Fibroblast of skin of left quadriceps (primary cell): Measurements from ENCODE around the gene CA5B.
"Not testable (repeated sequence)": the region's sequence is repeated elsewhere in the genome, so short reads cannot be mapped to it uniquely, and the experiment has no call there.

ENCODE experiments used
- DNase-seq, 2 experiments: peaks; one replicate each; pipeline ENCODE4 v3.0.0-alpha.2; 2013; ENCODE audit warnings: low read depth in 2 of 2

The CA5B gene

DNA sequence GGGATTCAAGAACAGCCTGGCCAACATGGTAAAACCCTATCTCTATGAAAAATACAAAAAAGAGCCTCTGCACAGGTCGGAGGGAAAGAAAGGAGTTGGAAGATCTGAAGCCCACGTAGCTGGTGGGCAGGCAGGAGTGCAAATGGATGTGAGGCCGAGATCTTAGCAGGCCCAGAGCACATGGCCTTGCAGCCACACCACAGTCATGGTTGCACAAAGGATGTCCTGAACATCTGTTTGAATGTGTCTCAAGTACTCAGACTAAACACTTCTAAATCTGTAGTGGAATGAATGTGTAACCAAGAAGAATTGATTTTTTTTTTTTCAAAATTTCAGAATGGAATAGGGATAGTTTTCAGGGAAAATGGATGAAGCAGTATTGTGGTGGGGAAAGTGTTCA lies 10.8 kb downstream of the CA5B start:
- DNase-seq = no peak

DNA sequence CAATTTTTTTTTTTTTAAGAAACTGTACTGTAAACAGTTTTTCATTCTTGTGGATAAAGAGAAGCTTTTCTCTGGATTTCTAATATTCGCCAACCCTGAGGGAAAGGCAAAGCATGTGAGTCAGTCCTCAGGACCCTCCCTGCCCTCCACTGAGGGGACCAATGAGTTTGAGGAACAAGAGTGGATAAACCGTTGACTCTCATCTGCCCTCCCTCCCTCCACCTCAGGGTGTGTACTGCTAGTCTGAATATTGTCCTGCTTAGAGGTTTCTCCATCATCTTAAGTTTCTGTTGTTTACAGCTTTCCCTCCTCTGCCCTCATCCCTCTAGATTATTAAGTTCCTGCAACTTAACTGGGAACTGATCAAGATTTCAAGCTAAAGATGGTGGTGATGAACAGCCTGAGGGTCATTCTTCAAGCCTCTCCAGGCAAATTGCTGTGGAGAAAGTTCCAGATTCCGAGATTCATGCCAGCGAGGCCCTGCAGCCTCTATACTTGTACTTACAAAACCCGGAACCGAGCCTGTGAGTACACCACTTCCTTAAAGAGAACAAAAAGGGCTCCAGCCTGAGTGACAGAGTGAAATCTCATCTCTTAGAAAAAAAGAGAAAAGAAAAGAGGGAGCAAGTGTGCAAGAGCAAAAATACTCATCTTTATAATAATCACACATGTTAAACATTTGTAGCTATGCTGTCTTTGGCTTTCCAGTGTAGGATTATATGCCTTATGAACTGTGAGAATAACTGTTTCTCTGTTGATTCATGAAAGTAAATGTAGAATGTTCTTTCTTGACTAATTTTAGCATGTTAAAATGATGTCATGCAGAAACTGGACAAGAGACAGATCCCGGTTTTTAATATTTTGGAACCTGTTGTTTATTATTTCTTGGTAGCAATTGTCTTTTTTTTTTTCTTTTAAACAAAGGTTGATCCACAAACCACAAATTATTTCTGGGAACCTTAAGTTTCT lies 11.9 kb downstream of the CA5B start:
- no peak for DNase-seq

DNA sequence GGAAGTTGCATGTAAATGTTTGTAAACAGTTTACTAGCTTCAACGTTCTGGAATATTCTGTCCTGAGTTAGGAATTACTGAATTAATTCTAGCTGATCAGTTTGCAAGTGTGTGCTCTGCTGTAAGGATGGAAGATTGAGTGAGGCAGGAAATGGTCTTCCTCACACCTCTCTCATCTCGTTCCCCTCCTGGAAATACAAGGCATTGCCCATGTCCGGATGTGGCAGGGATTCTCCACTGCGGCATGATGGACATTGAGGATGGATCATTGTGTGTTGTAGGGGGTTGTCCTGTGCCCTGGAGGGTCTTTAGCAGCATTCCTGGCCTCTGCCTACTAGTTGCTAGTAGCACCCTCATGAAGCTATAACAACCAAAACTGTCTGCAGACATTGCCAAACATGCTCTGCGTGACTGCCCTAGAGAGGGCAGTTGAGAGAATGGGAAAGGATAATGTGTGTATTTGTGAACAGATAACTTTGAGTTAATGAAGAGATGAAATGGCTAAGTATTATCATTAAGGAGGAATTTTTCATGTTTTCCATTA lies 12.6 kb downstream of the CA5B start:
- no peak for DNase-seq

DNA sequence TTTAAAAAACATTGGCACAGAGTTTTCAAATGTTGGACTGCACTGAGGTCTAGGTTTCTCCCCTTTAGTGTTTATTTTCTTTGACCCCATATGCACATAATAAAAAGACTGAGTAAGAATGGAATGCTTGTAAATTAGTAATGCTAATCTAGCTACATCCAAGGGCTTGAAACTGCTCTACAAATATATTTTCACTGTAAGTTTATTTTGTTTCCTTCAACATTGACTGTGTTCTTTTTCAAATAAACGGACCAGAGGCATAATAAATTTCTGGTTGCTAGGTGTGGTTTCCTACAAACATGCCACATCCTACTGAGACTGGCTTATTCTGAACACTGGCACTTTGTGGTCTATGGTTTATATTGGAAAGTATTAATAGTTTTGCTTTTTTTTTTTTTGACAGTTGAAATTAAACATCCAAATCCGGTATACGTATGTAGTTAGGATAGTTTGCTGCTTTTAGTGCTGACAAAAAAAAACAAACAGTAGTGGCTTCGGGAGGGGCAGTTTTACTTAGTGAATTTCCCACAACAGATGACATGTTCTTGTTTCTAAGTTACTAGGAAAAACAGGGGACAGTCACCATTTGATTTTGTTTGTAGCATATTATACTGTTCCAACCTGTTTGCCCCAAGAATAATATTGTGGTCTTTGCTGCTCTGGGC lies 13.2 kb downstream of the CA5B start:
- DNase-seq = no peak

DNA sequence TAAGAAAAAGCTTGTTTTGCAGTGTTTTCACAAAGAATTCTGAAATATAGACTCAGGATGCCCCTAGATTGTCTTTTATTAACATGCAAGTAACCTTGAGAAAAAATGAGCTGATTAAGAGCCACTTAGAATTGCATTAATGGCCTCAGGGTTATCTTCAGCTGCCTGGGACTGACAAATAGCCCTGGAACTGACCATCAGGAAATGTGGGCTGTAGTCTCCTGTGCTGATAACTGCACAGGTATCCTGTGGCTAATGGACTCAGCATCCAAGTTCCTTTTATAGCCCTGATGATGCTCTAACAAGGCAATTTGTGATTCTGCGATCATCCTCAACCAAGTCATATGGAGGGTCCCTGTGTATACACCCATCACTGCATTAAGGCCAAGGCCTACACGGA lies 17.0 kb downstream of the CA5B start:
- no peak for DNase-seq

DNA sequence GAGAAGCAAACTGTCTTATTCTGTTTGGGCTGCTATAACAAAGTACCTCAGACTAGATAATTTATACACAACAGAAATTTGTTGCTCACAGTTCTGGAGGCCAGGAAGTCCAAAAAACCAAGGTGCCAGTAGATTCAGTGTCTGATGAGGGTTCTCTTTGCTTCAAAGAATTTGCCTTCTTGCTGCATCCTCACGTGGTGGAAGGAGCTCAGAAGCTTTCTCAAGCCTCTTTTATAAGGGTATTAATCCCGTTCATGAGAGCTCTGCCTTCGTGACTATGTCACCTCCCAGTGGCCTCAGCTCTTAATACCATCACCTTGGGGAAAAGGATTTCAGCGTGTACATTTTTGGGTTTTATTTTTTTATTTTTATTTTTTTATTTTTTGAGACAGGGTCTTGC lies 20.1 kb downstream of the CA5B start:
- no peak for DNase-seq

DNA sequence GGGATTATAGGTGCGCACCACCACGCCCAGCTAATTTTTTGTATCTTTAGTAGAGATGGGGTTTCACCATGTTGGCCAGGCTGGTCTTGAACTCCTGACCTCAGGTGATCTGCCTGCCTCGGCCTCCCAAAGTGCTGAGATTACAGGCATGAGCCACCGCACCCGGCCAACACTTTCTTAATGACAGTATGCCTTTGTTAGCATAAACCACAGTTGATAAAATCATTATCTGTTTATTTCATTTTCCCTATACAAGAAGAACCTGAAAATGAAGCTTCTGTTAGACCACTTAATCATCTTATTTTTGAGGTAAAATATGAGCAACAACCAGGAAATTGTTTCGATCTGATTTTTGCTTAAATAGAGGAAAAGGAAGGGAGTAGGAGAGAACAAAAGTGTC lies 21.8 kb downstream of the CA5B start:
- not testable (repeated sequence) for DNase-seq

DNA sequence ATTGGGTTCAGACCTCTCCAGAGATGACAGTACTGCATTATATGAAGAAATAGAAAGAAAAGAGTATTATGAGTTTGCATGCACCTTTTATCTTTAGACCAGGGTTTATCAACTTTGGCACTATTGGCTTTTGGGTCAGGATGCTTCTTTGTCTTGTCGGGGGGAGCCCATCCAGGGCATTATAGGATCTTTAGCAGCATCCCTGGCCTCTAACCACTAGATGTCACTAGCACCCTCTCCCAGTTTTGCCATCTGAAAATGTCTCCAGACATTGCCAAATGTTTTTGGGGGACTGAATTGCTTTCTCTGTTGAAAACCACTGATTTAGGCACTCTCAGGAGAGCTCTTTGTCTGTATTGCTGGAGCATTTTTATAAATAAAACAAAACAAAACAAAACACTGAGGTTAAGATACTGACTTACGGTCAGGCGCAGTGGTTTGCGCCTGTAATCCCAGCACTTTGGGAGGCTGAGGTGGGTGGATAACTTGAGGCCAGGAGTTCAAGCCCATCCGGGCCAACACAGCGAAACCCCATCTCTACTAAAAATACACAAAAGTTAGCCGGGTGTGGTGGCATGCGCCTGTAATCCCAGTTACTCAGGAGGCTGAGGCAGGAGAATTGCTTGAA lies 23.6 kb downstream of the CA5B start:
- no peak for DNase-seq

DNA sequence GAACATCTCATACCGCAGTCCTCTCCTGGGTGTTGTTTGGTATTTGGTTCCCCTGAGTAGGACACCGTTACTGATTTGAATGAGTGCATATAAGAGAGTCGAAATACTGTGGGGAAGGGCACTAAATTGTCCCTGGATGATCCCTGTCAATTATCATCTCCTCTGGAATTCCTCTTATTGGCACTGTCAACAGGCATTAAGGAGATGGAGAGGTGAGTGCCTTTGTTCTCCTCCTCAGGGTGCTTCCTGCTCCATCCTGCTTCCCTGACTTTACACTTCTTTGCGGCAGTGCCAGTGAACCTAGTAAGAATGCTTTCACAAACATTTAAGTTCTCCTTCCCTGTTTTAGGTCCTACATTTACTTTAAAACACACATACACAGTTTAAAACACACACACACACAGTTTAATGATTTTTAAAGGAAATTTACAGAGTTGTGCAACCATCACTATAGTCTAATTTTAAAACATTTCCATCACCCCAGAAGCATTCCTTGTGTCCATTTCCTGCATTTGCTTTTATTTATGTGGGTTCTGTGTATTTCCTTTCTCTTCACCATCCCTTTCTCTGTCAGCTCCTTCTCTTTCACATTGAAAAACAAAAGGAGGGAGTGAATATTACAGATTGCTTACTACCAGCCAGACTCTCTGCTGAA lies 31.4 kb downstream of the CA5B start:
- no peak for DNase-seq

DNA sequence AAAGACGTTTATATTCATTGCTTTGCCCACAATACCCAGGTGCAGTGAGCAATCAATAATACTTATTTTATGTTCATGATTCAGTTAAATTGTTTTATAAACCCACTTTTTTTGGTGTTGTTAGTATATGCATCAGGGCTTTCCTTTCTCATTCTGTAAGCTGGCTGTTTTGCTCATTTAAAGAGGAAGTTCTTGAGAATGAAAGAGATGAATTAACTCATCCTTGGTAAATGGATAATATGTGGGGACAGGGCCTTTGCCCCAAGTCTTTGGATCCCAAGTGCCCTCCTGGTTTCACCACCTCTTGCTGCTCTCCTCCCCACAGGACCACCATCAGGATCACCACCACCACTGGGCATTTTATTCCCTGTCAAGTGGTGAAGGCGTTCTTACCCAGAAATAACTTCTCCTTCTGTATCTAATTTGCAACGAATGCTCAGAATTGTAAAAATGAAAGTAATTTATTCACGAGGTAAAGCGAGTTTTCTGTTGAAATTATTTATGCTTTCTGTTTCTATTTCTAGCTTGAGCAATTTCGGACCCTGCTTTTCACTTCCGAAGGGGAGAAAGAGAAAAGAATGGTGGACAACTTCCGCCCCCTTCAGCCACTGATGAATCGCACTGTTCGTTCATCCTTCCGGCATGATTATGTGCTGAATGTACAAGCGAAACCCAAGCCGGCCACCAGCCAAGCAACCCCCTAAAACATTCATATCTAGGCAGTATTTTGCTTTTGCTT lies 44.1 kb downstream of the CA5B start:
- DNase-seq = no peak

DNA sequence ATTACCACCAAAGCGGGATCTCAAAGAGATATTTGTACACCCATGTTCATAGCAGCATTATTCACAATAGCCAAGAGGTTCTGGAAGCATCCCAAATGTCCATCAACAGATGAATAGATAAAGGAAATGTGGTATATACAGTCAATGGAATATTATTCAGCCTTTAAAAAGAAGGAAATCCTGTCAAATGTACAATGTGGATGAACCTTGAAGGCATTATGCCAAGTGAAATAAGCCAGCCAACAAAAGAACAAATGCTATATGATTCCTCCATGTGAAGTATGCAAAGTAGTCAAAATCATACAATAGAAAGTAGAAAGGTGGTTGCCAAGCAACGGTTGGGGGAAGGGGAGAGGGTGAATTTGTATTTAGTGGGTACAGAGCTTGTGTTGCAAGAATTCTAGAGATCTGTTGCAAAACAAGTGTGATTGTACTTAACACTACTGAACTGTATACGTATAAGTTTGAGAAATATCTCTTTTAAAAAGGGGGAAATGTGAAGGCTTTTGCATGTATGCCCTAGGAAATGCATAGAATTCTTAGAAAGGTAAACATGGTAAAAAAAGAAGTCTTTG lies 47.2 kb downstream of the CA5B start:
- no peak for DNase-seq

DNA sequence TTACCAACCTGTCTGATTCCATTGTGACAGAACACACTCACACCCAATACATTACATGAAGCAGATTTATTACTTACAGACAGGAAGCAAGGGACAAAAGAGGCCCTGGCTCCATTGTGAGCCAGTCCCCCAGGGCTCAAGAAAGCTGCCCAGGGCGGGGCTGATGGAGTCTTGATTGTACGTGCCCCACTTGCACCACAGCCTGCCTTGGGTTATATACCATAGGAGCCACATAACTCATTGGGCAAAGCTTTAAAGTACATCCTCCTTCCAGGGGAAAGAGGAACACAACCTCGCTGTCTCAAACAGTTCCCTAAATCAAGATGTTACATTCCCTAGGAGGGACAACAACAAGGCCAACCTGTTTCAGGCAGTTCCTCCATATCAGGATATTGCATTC lies 48.8 kb downstream of the CA5B start:
- DNase-seq = no peak

DNA sequence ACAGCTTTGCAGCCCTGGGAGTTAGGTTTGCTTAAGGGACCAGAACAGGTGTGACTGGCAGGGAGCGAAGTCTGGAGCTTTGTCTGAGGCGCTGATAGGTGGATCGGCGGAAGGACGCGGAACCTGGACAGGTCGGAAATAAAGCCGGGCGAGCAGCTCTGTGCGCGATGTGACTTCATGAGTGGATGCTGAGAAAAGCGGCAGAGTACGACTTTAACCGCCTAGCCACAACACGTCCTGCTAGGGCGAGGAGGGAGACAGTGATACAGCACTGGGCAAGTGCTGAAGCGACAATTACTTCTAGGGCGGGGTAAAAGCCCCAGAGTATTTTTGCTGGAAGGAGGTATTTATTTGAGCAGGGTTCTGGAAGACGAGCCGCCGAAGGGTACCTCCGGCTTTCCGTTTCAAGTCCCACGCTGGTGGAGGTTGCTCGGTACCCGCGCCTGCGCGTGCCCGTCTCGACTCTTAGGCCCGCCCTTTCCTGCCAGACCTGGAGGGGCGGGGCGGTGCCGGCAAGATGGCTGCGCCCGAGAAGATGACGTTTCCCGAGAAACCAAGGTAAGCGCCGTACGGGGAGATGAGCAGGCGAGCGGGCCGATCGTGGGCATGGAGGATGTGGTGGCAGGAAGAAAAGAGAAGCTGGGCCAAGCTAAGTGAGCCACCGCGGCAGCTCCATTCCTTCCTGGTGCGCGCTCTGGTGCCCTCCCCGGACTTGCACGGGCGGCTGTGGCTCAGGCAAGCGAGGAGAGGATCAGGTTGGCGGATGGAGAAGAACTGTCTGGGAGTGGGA lies 52.1 kb downstream of the CA5B start, which contains the start of gene ZRSR2:
Gene ZRSR2 (plus strand): TSS at position 506 of the 790 bp plus-strand sequence. CDS start 12 bp downstream, at position 518.
- peak; percentile 18 to 24 for DNase-seq

DNA sequence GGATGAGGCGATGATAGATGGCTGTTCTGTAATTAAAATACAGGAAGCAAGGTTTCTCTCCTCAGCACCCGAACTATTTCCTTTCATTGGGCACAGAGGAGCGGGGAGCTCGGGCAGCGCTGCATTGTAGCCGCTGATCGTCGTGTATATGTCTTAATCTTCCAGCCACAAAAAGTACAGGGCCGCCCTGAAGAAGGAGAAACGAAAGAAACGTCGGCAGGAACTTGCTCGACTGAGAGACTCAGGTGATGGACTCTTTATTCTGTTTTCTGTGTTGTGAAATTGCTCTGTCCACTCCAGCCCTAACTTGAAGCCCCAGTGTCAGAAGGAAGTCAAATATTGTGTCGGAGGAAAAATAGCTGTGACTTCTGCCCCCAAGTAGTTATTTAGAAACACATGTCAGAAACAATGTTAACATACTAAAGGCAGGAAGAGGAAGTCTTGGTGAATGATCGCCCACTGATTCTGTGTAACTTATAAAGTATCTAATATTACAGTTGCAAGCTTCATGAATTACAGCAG lies 52.8 kb downstream of the CA5B start:
- no peak for DNase-seq

DNA sequence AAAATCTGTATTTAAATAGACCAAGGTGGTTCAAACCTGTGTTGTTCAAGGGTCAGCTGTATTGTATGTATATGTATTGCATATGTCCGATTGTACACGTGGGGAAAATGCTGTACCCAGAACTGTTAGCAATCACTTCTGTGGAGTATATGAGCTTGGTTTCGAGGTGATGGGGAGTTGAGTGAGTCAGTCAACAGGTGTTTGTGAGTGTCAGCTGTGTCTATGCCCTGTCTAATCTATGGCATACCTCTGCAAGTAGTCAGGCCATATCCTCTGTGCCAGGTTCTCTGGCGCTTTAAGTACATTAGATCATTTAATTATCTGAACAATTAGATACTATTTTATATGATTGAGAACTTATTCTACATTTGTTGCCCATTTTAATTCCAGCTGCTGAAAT lies 59.6 kb downstream of the CA5B start:
- DNase-seq = no peak

DNA sequence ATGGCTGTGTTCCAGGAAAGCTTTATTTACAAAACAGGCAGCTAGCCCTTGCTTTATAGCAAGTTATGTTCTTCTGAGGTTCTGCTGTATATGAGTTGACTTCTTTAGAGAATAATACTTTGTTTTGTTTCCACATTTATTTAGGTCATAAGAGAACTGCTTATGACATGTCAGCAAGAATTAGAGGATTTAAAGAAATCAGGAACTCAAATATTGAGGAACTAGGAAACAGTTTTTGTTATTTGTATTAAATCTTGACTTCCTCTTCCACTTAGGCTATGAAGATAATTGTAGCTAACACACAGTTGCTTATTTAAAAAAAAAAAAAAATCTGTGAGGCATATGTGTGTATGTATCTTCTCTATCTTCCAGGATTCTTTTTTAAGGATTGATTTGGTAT lies 66.5 kb downstream of the CA5B start:
- DNase-seq = no peak

DNA sequence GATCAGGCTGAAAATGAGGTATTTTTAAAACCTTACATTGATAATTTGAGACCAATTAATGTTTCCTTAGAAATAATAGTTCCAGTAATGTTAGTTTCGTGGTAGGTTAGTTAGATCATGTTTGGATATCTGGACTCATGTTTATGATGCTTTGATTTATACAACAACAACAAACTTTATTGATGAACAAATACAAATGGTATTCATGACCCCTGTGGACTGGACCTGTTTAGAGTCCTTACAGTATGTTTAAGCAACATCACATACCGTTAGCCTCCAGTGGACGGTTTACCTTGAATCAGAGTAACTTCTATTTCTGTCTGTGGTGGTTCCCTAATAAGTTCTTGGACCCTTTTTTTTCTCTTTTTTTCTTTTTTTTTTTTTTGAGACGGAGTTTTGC lies 70.2 kb downstream of the CA5B start:
- DNase-seq = no peak

DNA sequence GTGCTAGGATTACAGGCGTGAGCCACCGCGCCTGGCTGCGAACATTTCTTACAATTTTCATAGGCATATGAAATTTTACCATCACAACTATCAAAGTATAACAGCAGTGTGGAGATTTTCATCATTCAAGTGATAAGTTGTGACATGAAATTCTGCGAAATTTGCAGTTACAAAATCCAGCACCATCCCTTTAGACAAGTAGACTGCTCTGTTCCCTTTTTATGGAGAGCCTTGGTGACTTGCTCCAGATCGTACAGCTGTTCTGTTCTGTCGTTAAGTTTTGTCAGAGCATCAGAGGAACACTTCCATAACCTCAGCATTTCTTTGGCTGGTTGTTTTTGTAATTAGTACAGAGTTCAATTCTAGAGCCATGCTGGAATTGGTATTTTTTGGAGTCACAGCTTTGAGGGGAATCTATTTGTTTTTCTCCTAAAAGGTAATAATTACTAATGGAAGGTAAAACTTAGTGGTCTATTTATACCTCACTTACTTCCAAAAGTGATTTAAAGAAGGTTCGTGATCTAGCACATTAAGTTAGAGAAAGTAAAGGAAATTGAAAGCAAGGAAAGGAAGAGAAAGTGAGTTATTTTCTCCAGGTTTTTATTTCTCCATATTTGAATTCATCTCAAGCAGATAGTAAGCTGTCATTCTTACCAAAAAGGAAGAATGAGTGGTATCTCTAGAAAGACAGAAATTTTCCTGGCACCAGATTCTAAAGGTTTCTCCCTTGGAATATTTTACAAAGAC lies 74.3 kb downstream of the CA5B start:
- DNase-seq = no peak

DNA sequence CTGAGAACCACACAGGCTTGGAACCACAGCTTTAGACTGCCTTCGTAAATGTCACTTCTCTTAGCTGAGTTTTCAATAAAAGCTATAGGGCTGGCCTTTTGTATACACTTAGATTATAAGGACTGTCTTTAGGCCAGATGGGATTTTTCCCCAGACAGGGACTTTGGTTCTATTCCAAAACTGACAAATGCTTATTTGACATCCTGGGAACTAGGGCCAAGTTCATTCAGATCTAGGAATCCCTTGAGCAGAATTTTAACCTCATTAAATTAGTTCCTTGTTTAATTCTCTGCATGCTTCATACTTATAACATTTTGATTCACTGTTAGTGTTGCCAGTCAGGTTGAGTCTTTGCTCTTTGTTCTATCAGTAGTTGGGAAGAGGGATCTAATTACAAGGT lies 75.3 kb downstream of the CA5B start:
- DNase-seq = no peak
